ENCODE data around the gene MMRN2. TPM values are rescaled to one million over a fixed set of nuclear protein-coding genes. Genes with fewer than 3 reads are reported as not detected.

The MMRN2 gene
- total and polyA plus RNA-seq, 7 donors, result 12.0 to 29.0 (median 16.4) TPM

- intact Hi-C loops (cut with DNase I), result loop anchor here (10.0 kb wide), 1 partner anchor 122 kb away; the partner anchor contains the start of genes GLUD1 (in 2 of the 2) and SHLD2 (in 2 of the 2)
- peak overlapping the region; percentile 92 for H3K27ac ChIP-seq
- TF ChIP-seq CTCF (IDR thresholded peaks at IDR 0.05), result no peak
- no peaks in the 10 kb centered on the region for H3K27me3 ChIP-seq (ENCODE audit: insufficient read depth in 3 of 3, low read length in 2 of 3)
- peaks cover 25% of the 10 kb centered on the region for H3K4me1 ChIP-seq
- no peak for DNase-seq
- ATAC-seq, result no peak
- no peaks in the 10 kb centered on the region for H3K9me3 ChIP-seq
- no peak overlapping the region for H3K4me3 ChIP-seq
- WGBS, 3 donors, result 85 to 94% (median 92%) methylated on average over 11 of the region's 11 CpGs
- H3K36me3 ChIP-seq (ENCODE audit: insufficient read depth in 1 of 2, low read depth in 1 of 2), result no peaks in the 10 kb centered on the region
Observed at GRCh38 chr10:86972613-86973380, 15.4 kb upstream of the MMRN2 start.

GRCh38 chr10:86971232-86971991 is 14.0 kb upstream of the MMRN2 start:
- Histone ChIP-seq H3K4me3 (peak overlapping the region; percentile 71), H3K4me1 (peaks cover 31% of the 10 kb centered on the region), H3K27me3 (ENCODE audit: insufficient read depth in 3 of 3, low read length in 2 of 3) (no peaks in the 10 kb centered on the region), H3K36me3 (ENCODE audit: insufficient read depth in 1 of 2, low read depth in 1 of 2) (no peaks in the 10 kb centered on the region), H3K27ac (peak overlapping the region; percentile 92), H3K9me3 (no peaks in the 10 kb centered on the region)
- DNase-seq, result peak; percentile 94 to 96
- ATAC-seq, result peak; percentile 84 to 89 (median 86)
- peak; percentile 12 for TF ChIP-seq CTCF (IDR thresholded peaks at IDR 0.05)
- intact Hi-C loops (cut with DNase I), result loop anchor here (10.0 kb wide), 1 partner anchor 123 kb away; the partner anchor contains the start of genes GLUD1 (in 2 of the 2) and SHLD2 (in 2 of the 2)
- 13 to 18% (median 16%) methylated on average over 55 to 66 of the region's 66 CpGs for WGBS, 3 donors

GRCh38 chr10:86970982-86971231 is 13.5 kb upstream of the MMRN2 start:
- DNase-seq (no peak), ATAC-seq (peak; percentile 31 to 45 (median 39))
- H3K27me3 ChIP-seq (ENCODE audit: insufficient read depth in 3 of 3, low read length in 2 of 3), result no peaks in the 10 kb centered on the region
- no peak for TF ChIP-seq CTCF (IDR thresholded peaks at IDR 0.05)
- WGBS, 3 donors, result 1 to 9% (median 2%) methylated on average over 10 to 20 of the region's 20 CpGs
- H3K4me1 ChIP-seq, result peaks cover 36% of the 10 kb centered on the region
- peak overlapping the region; percentile 92 for H3K27ac ChIP-seq
- peak overlapping the region; percentile 71 for H3K4me3 ChIP-seq
- no peaks in the 10 kb centered on the region for H3K9me3 ChIP-seq
- intact Hi-C loops (cut with DNase I), result loop anchor here (10.0 kb wide), 1 partner anchor 124 kb away; the partner anchor contains the start of genes GLUD1 (in 2 of the 2) and SHLD2 (in 2 of the 2)
- H3K36me3 ChIP-seq (ENCODE audit: insufficient read depth in 1 of 2, low read depth in 1 of 2), result no peaks in the 10 kb centered on the region

- Histone ChIP-seq H3K9me3 (no peaks in the 10 kb centered on the region), H3K27ac (peak overlapping the region; percentile 92), H3K4me3 (peak overlapping the region; percentile 71), H3K36me3 (ENCODE audit: insufficient read depth in 1 of 2, low read depth in 1 of 2) (no peaks in the 10 kb centered on the region), H3K4me1 (peaks cover 39% of the 10 kb centered on the region), H3K27me3 (ENCODE audit: insufficient read depth in 3 of 3, low read length in 2 of 3) (no peaks in the 10 kb centered on the region)
- TF ChIP-seq CTCF (IDR thresholded peaks at IDR 0.05), result no peak
- DNase-seq (peak; percentile 85 to 93), ATAC-seq (peak; percentile 13 to 45 (median 34))
- intact Hi-C loops (cut with DNase I), result loop anchor here (10.0 kb wide), 1 partner anchor 124 kb away; the partner anchor contains the start of genes GLUD1 (in 2 of the 2) and SHLD2 (in 2 of the 2)
- 22 to 26% (median 24%) methylated on average over 27 to 30 of the region's 30 CpGs for whole genome bisulfite sequencing, 3 donors
Observed at GRCh38 chr10:86970162-86970981, 13.0 kb upstream of the MMRN2 start.

Measured in psoas muscle (tissue), 8 donors.